Lower leg skin (tissue), 4 donors: ENCODE measurements around the gene ATP6V0D1. TPM values are rescaled to one million over a fixed set of nuclear protein-coding genes. Genes with fewer than 3 reads are reported as not detected.

Experiments
- DNase-seq, 2 donors: peaks; one replicate each; pipeline ENCODE4 v3.0.0-alpha.2; 2019; ENCODE audit warnings: low spot score in 2 of 2
- H3K4me3 ChIP-seq: fragments of 200-600 bp; sonication (generic); 2 replicates; pipeline ENCODE4 v1.5.1; 2017; ENCODE audit warnings: mild to moderate bottlenecking, low read depth; ENCODE audit not compliant: poor library complexity, severe bottlenecking
- CTCF ChIP-seq, 3 donors: fragments of 450-650 bp; IDR thresholded peaks; one replicate each; pipeline ENCODE4 v1.5.1; 2016; ENCODE audit warnings: antibody characterized with exemption in 3 of 3, mild to moderate bottlenecking in 3 of 3, moderate library complexity in 2 of 3
- POLR2A ChIP-seq, 2 donors: fragments of 450-650 bp; IDR thresholded peaks; one replicate each; pipeline ENCODE4 v1.6.1; 2016 to 2017; ENCODE audit warnings: antibody characterized with exemption in 2 of 2, mild to moderate bottlenecking in 1 of 2, moderate library complexity in 1 of 2
- WGBS, 2 donors: methylation state at CpG; one replicate each; pipeline ENCODE4 v1.1.5; 2018; 5-methylcytosine and 5-hydroxymethylcytosine counted together
- intact Hi-C: fragments of 100-400 bp; cut with DNase I; formaldehyde crosslinking; loops from one replicate; pipeline ENCODE4 v1.15.0; 2023; ENCODE audit warnings: low total_unique reads
- total RNA-seq, 4 donors: library from RNA; depleted of rRNA; stranded (reverse); fragments of >200 nt; gene quantifications; one replicate each; pipeline ENCODE4 v1.1.0, GENCODE V29; 2016

The ATP6V0D1 gene
- total RNA-seq, 4 donors from 2014 or later = 114 to 141 (median 131) TPM

- TF ChIP-seq CTCF (IDR thresholded peaks at IDR 0.05) (no peak), POLR2A (IDR thresholded peaks at IDR 0.05) (no peak)
- H3K4me3 ChIP-seq = no peak overlapping the region
- intact Hi-C loops = no loop called here
- WGBS, 2 donors = 80 to 82% methylated on average over 12 of the region's 12 CpGs
- no peak for DNase-seq
Measured at GRCh38 chr16:67451061-67451703, 29.8 kb downstream of the ATP6V0D1 start.

GRCh38 chr16:67449739-67450138 lies 31.2 kb downstream of the ATP6V0D1 start:
- WGBS, 2 donors = 73 to 93% methylated on average over 3 of the region's 3 CpGs
- TF ChIP-seq CTCF (IDR thresholded peaks at IDR 0.05) = no peak
- no peak for TF ChIP-seq POLR2A (IDR thresholded peaks at IDR 0.05)
- intact Hi-C loops = no loop called here
- no peak for DNase-seq
- no peak overlapping the region for H3K4me3 ChIP-seq

- WGBS, 2 donors = 50 to 61% methylated on average over 2 of the region's 2 CpGs
- no peak for DNase-seq
- H3K4me3 ChIP-seq = no peak overlapping the region
- intact Hi-C loops = no loop called here
- TF ChIP-seq CTCF (IDR thresholded peaks at IDR 0.05) (no peak), POLR2A (IDR thresholded peaks at IDR 0.05) (no peak)
Measured at GRCh38 chr16:67449336-67449735, 31.6 kb downstream of the ATP6V0D1 start.

GRCh38 chr16:67448580-67448979 lies 32.4 kb downstream of the ATP6V0D1 start:
- WGBS, 2 donors = 95 to 98% methylated on average over 5 of the region's 5 CpGs
- intact Hi-C loops = no loop called here
- H3K4me3 ChIP-seq = no peak overlapping the region
- TF ChIP-seq POLR2A (IDR thresholded peaks at IDR 0.05) (no peak), CTCF (IDR thresholded peaks at IDR 0.05) (no peak)
- no peak for DNase-seq

GRCh38 chr16:67447508-67448076 lies 33.4 kb downstream of the ATP6V0D1 start:
- WGBS, 2 donors = 68% methylated on average over 2 to 6 of the region's 6 CpGs
- intact Hi-C loops = no loop called here

More at GRCh38 chr16:67447508-67448076, 33.4 kb downstream of the ATP6V0D1 start:
- TF ChIP-seq POLR2A (IDR thresholded peaks at IDR 0.05) = no peak
- TF ChIP-seq CTCF (IDR thresholded peaks at IDR 0.05) = no peak
- no peak overlapping the region for H3K4me3 ChIP-seq
- no peak for DNase-seq
